MM.1S (cell line): ENCODE results near the gene PATL2.
"Not testable (repeated sequence)": the region's sequence is repeated elsewhere in the genome, so short reads cannot be mapped to it uniquely, and the experiment has no call there.

Source experiments
- DNase-seq: peaks from one replicate; pipeline ENCODE4 v3.0.0-alpha.2; 2015
- H2AFZ ChIP-seq: fragments of 300-600 bp; sonication (generic); 2 replicates; pipeline ENCODE4 v1.6.0; 2016; ENCODE audit warnings: antibody characterized with exemption, low read length
- H3F3A ChIP-seq: fragments of 300-600 bp; sonication (generic); 2 replicates; pipeline ENCODE4 v1.6.1; 2016; ENCODE audit warnings: mild to moderate bottlenecking, antibody characterized with exemption, low read length, moderate library complexity, mixed read lengths; ENCODE audit not compliant: insufficient read depth
- H3K27ac ChIP-seq: fragments of 300-600 bp; sonication (generic); 2 replicates; pipeline ENCODE4 v1.5.1; 2016; ENCODE audit warnings: mild to moderate bottlenecking, low read length
- H3K27me3 ChIP-seq: fragments of 300-600 bp; sonication (generic); replicated peaks from 2 replicates; pipeline ENCODE4 v1.6.0; 2016; ENCODE audit warnings: low read length; ENCODE audit not compliant: insufficient read depth
- H3K36me3 ChIP-seq: fragments of 300-600 bp; sonication (generic); replicated peaks from 2 replicates; pipeline ENCODE4 v1.6.1; 2016; ENCODE audit warnings: mild to moderate bottlenecking, low read length, mixed read lengths; ENCODE audit not compliant: insufficient read depth
- H3K4me1 ChIP-seq: fragments of 300-600 bp; sonication (generic); 2 replicates; pipeline ENCODE4 v1.6.1; 2016; ENCODE audit warnings: low read length, mixed read lengths
- H3K4me2 ChIP-seq: fragments of 300-600 bp; sonication (generic); 2 replicates; pipeline ENCODE4 v1.6.0; 2016; ENCODE audit warnings: low read depth, low read length
- H3K4me3 ChIP-seq: fragments of 300-600 bp; sonication (generic); 2 replicates; pipeline ENCODE4 v1.5.1; 2016; ENCODE audit warnings: low read length, mixed read lengths
- H3K79me2 ChIP-seq: fragments of 300-600 bp; sonication (generic); 2 replicates; pipeline ENCODE4 v1.6.1; 2016; ENCODE audit warnings: mixed run types, low read length, mixed read lengths
- H3K9ac ChIP-seq: fragments of 300-600 bp; sonication (generic); 2 replicates; pipeline ENCODE4 v1.6.1; 2016; ENCODE audit warnings: low read length, mixed read lengths
- H3K9me2 ChIP-seq: fragments of 300-600 bp; sonication (generic); replicated peaks from 2 replicates; pipeline ENCODE4 v1.6.1; 2016; ENCODE audit warnings: mild to moderate bottlenecking, low read length, mixed read lengths; ENCODE audit not compliant: insufficient read depth
- H3K9me3 ChIP-seq: fragments of 300-600 bp; sonication (generic); replicated peaks from 2 replicates; pipeline ENCODE4 v1.6.1; 2016; ENCODE audit warnings: mild to moderate bottlenecking, low read length, mixed read lengths; ENCODE audit not compliant: insufficient read depth
- H4K20me1 ChIP-seq: fragments of 300-600 bp; sonication (generic); 2 replicates; pipeline ENCODE4 v1.6.1; 2016; ENCODE audit warnings: mild to moderate bottlenecking, low read length, moderate library complexity, mixed read lengths; ENCODE audit not compliant: insufficient read depth
- EZH2 ChIP-seq: fragments of 300-600 bp; sonication (generic); optimal IDR thresholded peaks from 2 replicates; pipeline ENCODE3; 2017; ENCODE audit warnings: low read depth, mild to moderate bottlenecking, antibody characterized with exemption, low read length, mixed read lengths
- EZH2phosphoT487 ChIP-seq: fragments of 300-600 bp; sonication (generic); IDR thresholded peaks from 2 replicates; pipeline ENCODE4 v1.6.1; 2018; ENCODE audit warnings: antibody characterized with exemption, low read length
- TF ChIP-seq, protein P1 (sequence below): fragments of 300-600 bp; sonication (generic); IDR thresholded peaks from 2 replicates; pipeline ENCODE4 v1.5.1; 2016; ENCODE audit warnings: antibody characterized with exemption, low read length, mixed read lengths

Gene PATL2

DNA sequence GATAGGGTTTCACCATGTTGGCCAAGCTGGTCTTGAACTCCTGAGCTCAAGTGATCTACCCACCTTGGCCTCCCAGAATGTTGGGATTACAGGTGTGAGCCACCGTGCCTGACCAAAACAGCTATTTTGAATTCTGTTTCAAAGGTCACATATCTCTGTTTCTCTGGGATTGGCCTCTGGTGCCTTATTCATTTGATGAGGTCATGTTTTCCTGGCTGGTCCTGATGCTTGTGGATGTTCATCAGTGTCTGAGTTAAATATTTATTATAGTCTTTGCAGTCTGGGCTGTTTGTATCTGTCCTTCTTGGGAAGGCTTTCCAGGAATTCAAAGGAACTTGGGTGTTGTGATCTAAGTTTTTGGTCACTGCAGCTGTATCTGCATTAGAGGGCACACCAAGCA, 5.1 kb downstream of the PATL2 start:
- H3K27ac ChIP-seq = no peak overlapping the region
- TF ChIP-seq, protein P1, sequence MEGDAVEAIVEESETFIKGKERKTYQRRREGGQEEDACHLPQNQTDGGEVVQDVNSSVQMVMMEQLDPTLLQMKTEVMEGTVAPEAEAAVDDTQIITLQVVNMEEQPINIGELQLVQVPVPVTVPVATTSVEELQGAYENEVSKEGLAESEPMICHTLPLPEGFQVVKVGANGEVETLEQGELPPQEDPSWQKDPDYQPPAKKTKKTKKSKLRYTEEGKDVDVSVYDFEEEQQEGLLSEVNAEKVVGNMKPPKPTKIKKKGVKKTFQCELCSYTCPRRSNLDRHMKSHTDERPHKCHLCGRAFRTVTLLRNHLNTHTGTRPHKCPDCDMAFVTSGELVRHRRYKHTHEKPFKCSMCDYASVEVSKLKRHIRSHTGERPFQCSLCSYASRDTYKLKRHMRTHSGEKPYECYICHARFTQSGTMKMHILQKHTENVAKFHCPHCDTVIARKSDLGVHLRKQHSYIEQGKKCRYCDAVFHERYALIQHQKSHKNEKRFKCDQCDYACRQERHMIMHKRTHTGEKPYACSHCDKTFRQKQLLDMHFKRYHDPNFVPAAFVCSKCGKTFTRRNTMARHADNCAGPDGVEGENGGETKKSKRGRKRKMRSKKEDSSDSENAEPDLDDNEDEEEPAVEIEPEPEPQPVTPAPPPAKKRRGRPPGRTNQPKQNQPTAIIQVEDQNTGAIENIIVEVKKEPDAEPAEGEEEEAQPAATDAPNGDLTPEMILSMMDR = no peak
- no peak for TF ChIP-seq EZH2phosphoT487
- no peak for TF ChIP-seq EZH2
- H3K79me2 ChIP-seq = peaks cover 3% of the 10 kb centered on the region; the same call in 1 of the 2 replicates
- H2AFZ ChIP-seq = no peak overlapping the region
- no peak for DNase-seq
- no peaks in the 10 kb centered on the region for H3K27me3 ChIP-seq
- H3K4me1 ChIP-seq = peaks cover 9% of the 10 kb centered on the region
- no peak overlapping the region for H3K4me2 ChIP-seq
- H3K9me2 ChIP-seq = no peaks in the 10 kb centered on the region
- no peak overlapping the region for H3K4me3 ChIP-seq
- H4K20me1 ChIP-seq = no peaks in the 10 kb centered on the region
- peaks cover 11% of the 10 kb centered on the region for H3F3A ChIP-seq
- H3K9me3 ChIP-seq = no peaks in the 10 kb centered on the region
- H3K9ac ChIP-seq = no peak overlapping the region
- H3K36me3 ChIP-seq = no peaks in the 10 kb centered on the region

DNA sequence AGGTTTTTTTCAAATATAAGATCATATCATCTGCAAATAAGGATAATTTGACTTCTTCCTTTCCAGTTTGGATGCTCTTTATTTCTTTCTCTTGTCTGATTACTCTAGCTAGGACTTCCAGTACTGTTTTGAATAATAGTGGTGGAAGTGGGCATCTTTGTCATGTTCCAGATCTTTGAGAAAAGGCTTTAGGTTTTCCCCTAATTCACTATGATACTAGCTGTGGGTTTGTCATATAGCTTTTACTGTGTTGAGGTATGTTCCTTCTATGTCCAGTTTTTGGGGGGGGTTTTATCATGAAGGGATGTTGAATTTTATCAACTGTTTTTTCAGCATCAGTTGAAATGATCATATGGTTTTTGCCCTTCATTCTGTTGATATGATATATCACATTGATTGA, 10.4 kb downstream of the PATL2 start:
- H3K27me3 ChIP-seq, H3K4me2 ChIP-seq, H3K27ac ChIP-seq, H3K4me1 ChIP-seq, H3F3A ChIP-seq, H2AFZ ChIP-seq, H3K4me3 ChIP-seq, H3K9me3 ChIP-seq, H3K79me2 ChIP-seq, H3K9me2 ChIP-seq, DNase-seq, H3K9ac ChIP-seq, H3K36me3 ChIP-seq, H4K20me1 ChIP-seq: not testable (repeated sequence)

DNA sequence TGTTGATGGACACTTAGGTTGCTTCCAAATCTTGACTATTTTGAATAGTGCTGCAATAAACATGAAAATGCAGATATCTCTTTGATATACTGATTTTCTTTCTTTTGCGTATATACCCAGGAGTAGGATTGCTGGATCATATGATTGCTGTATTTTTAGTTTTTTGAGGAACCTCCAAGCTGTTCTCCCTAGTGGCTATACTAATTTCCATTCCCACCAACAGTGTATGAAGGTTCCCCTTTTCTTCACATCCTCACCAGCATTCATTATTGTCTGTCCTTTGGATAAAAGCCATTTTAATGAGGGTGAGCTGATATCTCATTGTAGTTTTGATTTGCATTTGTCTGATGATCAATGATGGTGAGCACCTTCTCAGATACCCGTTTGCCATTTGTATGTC, 12.5 kb downstream of the PATL2 start:
- Histone ChIP-seq H3K9ac (no peak overlapping the region), H3K4me3 (no peak overlapping the region), H3K9me3 (no peaks in the 10 kb centered on the region), H3F3A (no peaks in the 10 kb centered on the region), H3K36me3 (no peaks in the 10 kb centered on the region), H3K9me2 (no peaks in the 10 kb centered on the region), H3K4me1 (no peaks in the 10 kb centered on the region), H4K20me1 (no peaks in the 10 kb centered on the region), H3K4me2 (no peak overlapping the region), H3K79me2 (no peaks in the 10 kb centered on the region), H3K27me3 (no peaks in the 10 kb centered on the region), H3K27ac (no peak overlapping the region), H2AFZ (no peak overlapping the region)
- TF ChIP-seq EZH2phosphoT487 = no peak
- no peak for TF ChIP-seq EZH2
- TF ChIP-seq, protein P1 = no peak
- no peak for DNase-seq

DNA sequence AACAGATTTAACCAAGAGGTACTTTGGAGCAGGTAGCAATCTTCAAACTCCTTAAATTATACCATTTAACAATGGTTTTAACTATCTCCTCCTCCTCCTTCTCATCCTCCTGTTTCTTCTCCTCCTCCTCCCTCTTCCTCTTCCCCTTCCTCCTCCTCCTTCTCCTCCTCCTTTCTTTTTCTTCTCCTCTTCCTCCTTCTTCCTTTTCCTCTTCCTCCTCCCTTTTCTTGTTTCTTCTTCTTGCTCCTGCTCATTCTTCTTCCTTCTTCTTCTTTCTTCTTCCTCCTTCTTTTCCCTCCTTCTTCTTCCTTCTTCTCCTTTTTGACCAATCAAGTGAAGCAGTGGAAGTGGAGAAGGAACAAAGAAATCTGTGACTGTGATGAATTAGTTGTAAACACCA, 14.1 kb downstream of the PATL2 start:
- no peaks in the 10 kb centered on the region for H3K27me3 ChIP-seq
- H3K27ac ChIP-seq = no peak overlapping the region
- H3K36me3 ChIP-seq = no peaks in the 10 kb centered on the region
- no peaks in the 10 kb centered on the region for H3K4me1 ChIP-seq
- H3K4me2 ChIP-seq = no peak overlapping the region
- no peak for DNase-seq
- TF ChIP-seq, protein P1 = no peak
- TF ChIP-seq EZH2 (no peak), EZH2phosphoT487 (no peak)
- H3K9me2 ChIP-seq = no peaks in the 10 kb centered on the region
- H3F3A ChIP-seq = no peaks in the 10 kb centered on the region
- no peaks in the 10 kb centered on the region for H3K79me2 ChIP-seq
- H4K20me1 ChIP-seq = no peaks in the 10 kb centered on the region
- H3K9me3 ChIP-seq = no peaks in the 10 kb centered on the region
- H2AFZ ChIP-seq = no peak overlapping the region
- no peak overlapping the region for H3K9ac ChIP-seq
- no peak overlapping the region for H3K4me3 ChIP-seq
